Astrocyte of the spinal cord (primary cell): ENCODE results near the gene THSD7B.

Experiments used
- DNase-seq: peaks from one replicate; pipeline ENCODE4 v3.0.0; 2011; ENCODE audit warnings: low read depth, low spot score
- H3K4me3 ChIP-seq: 2 replicates; pipeline ENCODE4 v1.5.1; 2011; ENCODE audit warnings: low read depth, mild to moderate bottlenecking, low read length, moderate library complexity
- CTCF ChIP-seq: IDR thresholded peaks from 2 replicates; pipeline ENCODE4 v1.5.1; 2012; ENCODE audit warnings: low read depth, mild to moderate bottlenecking, low read length, inconsistent platforms
- in situ Hi-C: cut with HindIII; loops from 2 replicates; pipeline ENCODE4 v1.10.0; 2017; ENCODE audit warnings: low sequenced_read_pairs

The THSD7B gene

GRCh38 chr2:137233091-137233490 lies 467.7 kb downstream of the THSD7B start:
- no peak for DNase-seq
- in situ Hi-C loops: no loop called here
- H3K4me3 ChIP-seq: no peak overlapping the region
- TF ChIP-seq CTCF: no peak

GRCh38 chr2:137237055-137237454 lies 471.7 kb downstream of the THSD7B start:
- TF ChIP-seq CTCF: no peak
- in situ Hi-C loops: no loop called here
- DNase-seq: peak; percentile 65

GRCh38 chr2:137238065-137238464 lies 472.7 kb downstream of the THSD7B start:
- no peak for TF ChIP-seq CTCF
- no peak for DNase-seq
- H3K4me3 ChIP-seq: no peak overlapping the region
- in situ Hi-C loops: no loop called here

More at GRCh38 chr2:137237055-137237454, 471.7 kb downstream of the THSD7B start:
- H3K4me3 ChIP-seq: no peak overlapping the region

GRCh38 chr2:137249463-137250130 lies 484.3 kb downstream of the THSD7B start:
- in situ Hi-C loops: no loop called here
- no peak for DNase-seq
- no peak for TF ChIP-seq CTCF
- no peak overlapping the region for H3K4me3 ChIP-seq

GRCh38 chr2:137250401-137250800 lies 485.1 kb downstream of the THSD7B start:
- no peak for DNase-seq
- in situ Hi-C loops: no loop called here
- TF ChIP-seq CTCF: no peak
- no peak overlapping the region for H3K4me3 ChIP-seq

GRCh38 chr2:137251045-137251444 lies 485.7 kb downstream of the THSD7B start:
- in situ Hi-C loops: no loop called here
- no peak for TF ChIP-seq CTCF
- no peak for DNase-seq
- H3K4me3 ChIP-seq: no peak overlapping the region
